ENCODE measurements around the gene HPCAL4.

HPCAL4 gene

GRCh38 chr1:39649636-39650185, 41.5 kb downstream of the HPCAL4 start:
- DNase-seq (ENCODE audit: low spot score): no peak

- DNase-seq (ENCODE audit: low spot score): no peak
Observed at GRCh38 chr1:39648496-39648895, 42.7 kb downstream of the HPCAL4 start.

GRCh38 chr1:39647247-39647646, 44.0 kb downstream of the HPCAL4 start:
- no peak for DNase-seq (ENCODE audit: low spot score)

- DNase-seq (ENCODE audit: low spot score): no peak
Observed at GRCh38 chr1:39646232-39647081, 44.8 kb downstream of the HPCAL4 start.

GRCh38 chr1:39645411-39646043, 45.7 kb downstream of the HPCAL4 start:
- DNase-seq (ENCODE audit: low spot score): no peak

- no peak for DNase-seq (ENCODE audit: low spot score)
Observed at GRCh38 chr1:39643705-39644104, 47.5 kb downstream of the HPCAL4 start.

GRCh38 chr1:39642796-39643195, 48.4 kb downstream of the HPCAL4 start:
- no peak for DNase-seq (ENCODE audit: low spot score)

- no peak for DNase-seq (ENCODE audit: low spot score)
Observed at GRCh38 chr1:39640861-39641260, 50.4 kb downstream of the HPCAL4 start.

- DNase-seq (ENCODE audit: low spot score): no peak
Observed at GRCh38 chr1:39639305-39640130, 51.7 kb downstream of the HPCAL4 start, which contains the start of gene HEYL. Gene HEYL (minus strand): TSS chr1:39639643. CDS start chr1:39639625, 18 bp downstream.

- DNase-seq (ENCODE audit: low spot score): no peak
Observed at GRCh38 chr1:39638965-39639304, 52.3 kb downstream of the HPCAL4 start.

- no peak for DNase-seq (ENCODE audit: low spot score)
Observed at GRCh38 chr1:39637361-39637760, 53.9 kb downstream of the HPCAL4 start.

GRCh38 chr1:39635871-39636210, 55.4 kb downstream of the HPCAL4 start:
- no peak for DNase-seq (ENCODE audit: low spot score)

GRCh38 chr1:39635205-39635870, 55.9 kb downstream of the HPCAL4 start:
- DNase-seq (ENCODE audit: low spot score): no peak

- no peak for DNase-seq (ENCODE audit: low spot score)
Observed at GRCh38 chr1:39633422-39633821, 57.8 kb downstream of the HPCAL4 start.

- DNase-seq (ENCODE audit: low spot score): no peak
Observed at GRCh38 chr1:39632682-39633417, 58.4 kb downstream of the HPCAL4 start.

GRCh38 chr1:39632323-39632681, 58.9 kb downstream of the HPCAL4 start:
- DNase-seq (ENCODE audit: low spot score): no peak

GRCh38 chr1:39631361-39632322, 59.6 kb downstream of the HPCAL4 start:
- DNase-seq (ENCODE audit: low spot score): no peak

GRCh38 chr1:39628807-39629350, 62.4 kb downstream of the HPCAL4 start:
- DNase-seq (ENCODE audit: low spot score): no peak
